ENCODE results near the gene GRAMD1A. TPM values are rescaled to one million over a fixed set of nuclear protein-coding genes. Genes with fewer than 3 reads are reported as not detected.
A peak's percentile ranks its signal among the peaks of the same experiment; 100 is the strongest.
"Not testable (repeated sequence)": the region's sequence is repeated elsewhere in the genome, so short reads cannot be mapped to it uniquely, and the experiment has no call there.

The GRAMD1A gene
- total RNA-seq, 2 donors from 2014 or later: 123 to 183 TPM

DNA sequence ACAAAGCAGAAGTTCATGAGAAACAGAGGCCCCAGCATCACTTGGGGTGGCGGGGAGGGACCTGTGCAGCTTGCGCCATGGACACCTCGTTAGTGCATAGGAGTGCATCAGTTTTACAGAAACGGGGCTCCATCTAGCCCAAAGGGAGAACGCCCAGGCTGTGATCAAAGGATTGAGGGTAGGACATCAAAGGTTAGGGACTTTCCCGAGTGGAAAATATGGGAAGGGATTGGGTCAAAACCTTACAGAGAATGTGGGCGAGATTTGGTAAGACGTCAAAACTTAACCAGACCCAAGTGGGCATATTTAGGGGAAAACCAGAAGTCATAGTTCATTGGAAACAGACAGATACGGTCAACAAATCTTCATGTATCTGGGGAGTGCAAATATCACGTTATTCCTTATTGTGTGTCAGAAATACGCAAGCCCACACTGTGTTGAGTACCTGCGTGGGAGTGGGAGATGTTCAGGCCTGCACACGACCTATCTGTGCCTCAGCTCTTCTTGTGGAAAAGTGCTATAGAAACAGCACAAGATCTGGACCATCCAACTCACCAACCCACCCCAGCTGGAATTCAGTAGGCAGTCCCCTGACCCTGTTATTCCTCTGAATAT lies 9.4 kb upstream of the GRAMD1A start:
- ATAC-seq (replicated peaks): peak; percentile 84
- H3K36me3 Mint-ChIP-seq (ENCODE audit: low read depth): peaks cover 7% of the 10 kb centered on the region
- H3K27ac Mint-ChIP-seq: peak overlapping the region; percentile 85
- H3K4me1 Mint-ChIP-seq: peaks cover 29% of the 10 kb centered on the region
- no peaks in the 10 kb centered on the region for H3K27me3 Mint-ChIP-seq
- H3K4me3 Mint-ChIP-seq: peak overlapping the region; percentile 70
- H3K9me3 Mint-ChIP-seq: no peaks in the 10 kb centered on the region

DNA sequence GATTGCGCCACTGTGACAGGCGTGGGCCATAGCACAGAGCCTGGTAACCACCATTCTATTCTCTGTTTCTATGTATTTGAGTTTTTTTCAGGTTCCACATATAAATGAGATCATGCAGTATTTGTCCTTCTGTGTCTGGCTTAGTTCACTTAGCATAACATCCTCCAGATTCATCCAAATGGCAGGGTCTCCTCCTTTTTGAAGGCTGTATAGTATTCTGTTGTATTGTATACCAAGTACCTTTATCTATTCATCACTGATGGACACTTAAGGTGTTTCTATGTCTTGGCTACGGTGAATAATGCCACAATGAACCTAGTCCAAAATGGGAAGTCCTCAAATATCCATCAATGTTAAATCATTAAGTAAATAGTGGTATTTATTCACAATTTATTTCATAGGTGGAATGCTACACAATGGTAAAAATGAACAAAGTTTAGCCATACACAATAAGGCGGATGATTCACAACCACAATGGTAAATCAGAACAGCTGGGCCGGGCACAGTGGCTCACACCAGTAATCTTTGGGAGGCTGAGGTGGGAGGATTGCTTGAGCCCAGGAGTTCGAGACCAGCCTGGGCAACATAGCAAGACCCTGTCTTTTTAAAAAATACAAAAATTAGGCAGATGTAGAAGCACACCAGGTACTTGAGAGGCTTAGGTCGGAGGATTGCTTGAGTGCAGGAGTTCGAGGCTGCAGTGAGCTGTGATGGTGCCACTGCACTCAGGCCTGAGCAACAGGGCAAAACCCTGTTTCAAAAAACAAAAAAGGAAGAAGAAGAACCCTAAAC lies 8.4 kb upstream of the GRAMD1A start:
- peaks cover 25% of the 10 kb centered on the region for H3K4me1 Mint-ChIP-seq
- ATAC-seq (replicated peaks): peak; percentile 22
- H3K27me3 Mint-ChIP-seq: no peaks in the 10 kb centered on the region
- H3K4me3 Mint-ChIP-seq: peak overlapping the region; percentile 70
- no peaks in the 10 kb centered on the region for H3K9me3 Mint-ChIP-seq
- H3K36me3 Mint-ChIP-seq (ENCODE audit: low read depth): peaks cover 7% of the 10 kb centered on the region
- peak overlapping the region; percentile 85 for H3K27ac Mint-ChIP-seq

DNA sequence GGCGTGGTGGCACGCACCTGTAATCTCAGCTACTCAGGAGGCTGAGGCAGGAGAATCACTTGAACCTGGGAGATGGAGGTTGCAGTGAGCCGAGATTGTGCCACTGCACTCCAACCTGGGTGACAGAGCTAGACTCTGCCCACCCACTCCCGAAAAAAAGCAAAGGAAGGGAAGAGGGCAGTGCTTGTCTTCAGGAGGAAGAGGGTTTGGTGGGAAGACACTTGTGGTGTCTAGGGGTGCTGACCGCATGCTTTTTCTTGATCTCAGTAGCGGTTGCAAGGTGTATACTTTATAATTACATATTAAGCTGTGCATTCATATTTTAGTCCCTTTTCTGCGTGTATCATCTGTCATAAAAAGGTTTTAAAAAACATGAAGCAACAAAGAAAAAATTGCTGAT lies 7.5 kb upstream of the GRAMD1A start:
- not testable (repeated sequence) for H3K9me3 Mint-ChIP-seq; ATAC-seq (replicated peaks); H3K27me3 Mint-ChIP-seq; H3K36me3 Mint-ChIP-seq (ENCODE audit: low read depth)
- peak overlapping the region; percentile 85 for H3K27ac Mint-ChIP-seq
- H3K4me3 Mint-ChIP-seq: peak overlapping the region; percentile 70
- peaks cover 33% of the 10 kb centered on the region for H3K4me1 Mint-ChIP-seq

DNA sequence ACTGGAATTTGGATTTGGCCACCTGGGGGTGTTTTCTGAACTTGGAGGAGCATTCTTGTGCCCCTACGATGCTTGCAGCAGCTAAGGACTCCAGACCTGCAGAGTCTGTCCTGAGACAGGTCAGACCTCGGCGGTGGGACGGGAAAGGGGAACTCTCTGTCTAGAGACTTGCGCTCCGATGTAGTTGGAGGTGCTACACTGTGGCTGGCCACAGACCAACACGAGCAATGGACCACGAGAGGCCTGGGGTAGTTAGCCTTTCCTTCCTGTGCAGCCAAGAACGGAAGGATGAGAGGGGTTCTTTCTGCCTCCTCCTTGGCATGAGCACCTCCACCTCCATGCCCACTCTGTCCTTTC lies 5.9 kb upstream of the GRAMD1A start:
- no peak overlapping the region for H3K27ac Mint-ChIP-seq
- peaks cover 7% of the 10 kb centered on the region for H3K36me3 Mint-ChIP-seq (ENCODE audit: low read depth)

DNA sequence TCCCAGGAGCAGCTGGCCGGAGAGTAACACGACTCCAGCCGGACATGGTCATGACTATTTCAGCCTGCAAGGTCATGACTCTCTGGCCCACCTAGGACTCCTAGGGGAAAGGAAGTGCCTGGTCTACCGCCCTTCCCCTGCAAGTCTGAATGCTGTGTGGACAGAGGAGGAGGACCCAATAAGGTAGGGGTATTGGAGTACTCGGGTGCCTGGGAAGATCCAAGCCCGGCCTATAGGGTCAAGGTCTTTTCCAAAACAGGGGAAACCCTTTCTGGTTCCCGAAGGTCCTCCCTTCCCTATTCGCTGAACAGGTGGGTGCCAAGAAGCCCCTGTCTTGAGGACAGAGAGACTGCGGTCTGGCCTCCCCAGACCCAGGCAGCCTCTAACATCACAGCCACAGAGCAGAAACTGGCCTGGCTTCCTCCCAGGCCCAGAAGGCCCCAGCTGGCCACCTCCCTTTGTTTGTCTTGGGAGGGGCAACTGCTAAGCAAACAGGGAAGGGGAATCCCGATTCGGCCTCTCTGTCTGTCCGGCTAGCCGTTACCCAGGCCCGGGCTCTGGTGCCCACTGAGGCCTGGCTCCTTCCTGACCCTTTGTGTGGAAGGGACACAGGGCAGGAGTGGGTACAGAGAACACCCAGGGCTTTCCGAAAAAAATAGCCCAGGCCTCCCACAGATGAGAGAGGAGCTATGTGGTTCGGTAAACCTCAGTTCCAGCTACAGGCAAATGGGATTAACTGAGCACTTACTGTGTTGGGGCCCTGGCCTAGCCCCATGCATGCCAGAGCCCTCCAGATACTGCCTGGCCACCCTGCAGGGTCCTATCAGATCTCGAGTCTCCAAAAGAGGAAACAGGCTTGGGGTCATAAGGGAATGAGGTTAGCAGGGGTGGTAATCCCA lies 5.2 kb upstream of the GRAMD1A start:
- H3K9me3 Mint-ChIP-seq: no peaks in the 10 kb centered on the region
- no peak for ATAC-seq (replicated peaks)
- no peak overlapping the region for H3K4me3 Mint-ChIP-seq
- H3K27ac Mint-ChIP-seq: no peak overlapping the region
- peaks cover 39% of the 10 kb centered on the region for H3K4me1 Mint-ChIP-seq
- H3K36me3 Mint-ChIP-seq (ENCODE audit: low read depth): peaks cover 7% of the 10 kb centered on the region
- no peaks in the 10 kb centered on the region for H3K27me3 Mint-ChIP-seq

More for the DNA sequence above, 5.9 kb upstream of the GRAMD1A start:
- no peak for ATAC-seq (replicated peaks)
- no peaks in the 10 kb centered on the region for H3K27me3 Mint-ChIP-seq
- no peak overlapping the region for H3K4me3 Mint-ChIP-seq
- H3K9me3 Mint-ChIP-seq: no peaks in the 10 kb centered on the region
- H3K4me1 Mint-ChIP-seq: peaks cover 39% of the 10 kb centered on the region

DNA sequence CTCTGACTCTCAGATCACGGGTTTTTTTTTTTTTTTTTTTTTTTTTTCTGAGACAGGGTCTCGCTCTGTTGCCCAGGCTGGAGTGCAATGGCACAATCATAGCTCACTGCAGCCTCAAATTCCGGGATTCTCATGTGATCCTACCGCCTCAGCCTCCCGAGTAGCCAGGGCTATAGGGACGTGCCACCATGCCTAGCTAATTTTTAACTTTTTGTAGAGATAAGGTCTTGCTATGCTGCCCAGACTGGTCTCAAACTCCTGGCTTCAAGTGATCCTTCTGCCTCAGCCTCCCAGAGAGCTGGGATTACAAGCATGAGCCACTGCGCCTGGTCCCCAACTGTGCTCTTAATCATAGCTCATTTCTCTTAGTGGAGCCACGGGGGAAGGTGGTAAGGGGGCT lies 4.6 kb upstream of the GRAMD1A start:
- Mint-ChIP-seq H3K27me3 (no peaks in the 10 kb centered on the region), H3K9me3 (no peaks in the 10 kb centered on the region), H3K4me1 (peaks cover 34% of the 10 kb centered on the region), H3K27ac (peak overlapping the region; percentile 90), H3K4me3 (no peak overlapping the region), H3K36me3 (ENCODE audit: low read depth) (peaks cover 4% of the 10 kb centered on the region)
- no peak for ATAC-seq (replicated peaks)

DNA sequence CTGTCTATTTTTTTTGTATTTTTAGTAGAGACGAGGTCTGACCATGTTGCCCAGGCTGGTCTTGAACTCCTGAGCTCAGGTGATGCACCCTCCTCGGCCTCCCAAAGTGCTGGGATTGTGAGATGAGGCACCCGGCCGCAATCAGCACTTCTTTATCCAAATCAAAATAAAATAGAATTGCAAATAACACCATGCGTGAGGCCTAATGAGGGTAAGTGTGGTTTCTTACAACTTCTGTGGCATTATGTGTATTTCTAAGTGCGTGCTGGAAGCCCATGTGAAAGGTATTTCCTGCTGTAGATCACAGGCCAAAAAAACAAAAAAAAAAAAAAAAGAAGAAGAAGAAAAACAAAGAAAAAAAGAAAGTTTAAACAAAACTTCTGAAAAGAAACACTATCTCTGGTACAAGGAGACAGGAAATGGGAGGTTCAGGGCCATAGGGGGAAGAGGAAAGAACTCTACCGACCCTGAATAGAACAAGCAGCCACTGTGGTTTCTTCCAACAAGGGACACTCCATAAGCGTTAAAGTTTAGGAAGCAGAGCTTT lies 3.0 kb upstream of the GRAMD1A start:
- H3K4me3 Mint-ChIP-seq: peak overlapping the region; percentile 87
- no peak for ATAC-seq (replicated peaks)
- peak overlapping the region; percentile 90 for H3K27ac Mint-ChIP-seq
- H3K4me1 Mint-ChIP-seq: peaks cover 23% of the 10 kb centered on the region
- H3K27me3 Mint-ChIP-seq: no peaks in the 10 kb centered on the region
- H3K9me3 Mint-ChIP-seq: no peaks in the 10 kb centered on the region
- peaks cover 15% of the 10 kb centered on the region for H3K36me3 Mint-ChIP-seq (ENCODE audit: low read depth)

DNA sequence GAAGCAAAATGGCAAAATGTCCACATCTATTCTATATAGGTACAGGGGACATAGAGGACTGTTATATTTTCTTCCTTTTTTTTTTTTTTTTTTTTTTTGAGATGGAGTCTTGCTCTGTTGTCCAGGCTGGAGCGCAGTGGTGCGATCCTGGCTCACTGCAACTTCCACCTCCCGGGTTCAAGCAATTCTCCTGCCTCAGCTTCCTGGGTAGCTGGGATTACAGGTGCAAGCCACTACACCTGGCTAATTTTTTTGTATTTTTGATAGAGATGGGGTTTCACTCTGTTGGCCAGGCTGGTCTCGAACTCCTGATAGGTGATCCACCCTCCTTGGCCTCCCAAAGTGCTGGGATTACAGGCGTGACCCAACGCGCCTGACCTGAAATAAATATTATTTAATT lies 1.9 kb upstream of the GRAMD1A start:
- peaks cover 26% of the 10 kb centered on the region for H3K36me3 Mint-ChIP-seq (ENCODE audit: low read depth)
- H3K9me3 Mint-ChIP-seq; H3K27me3 Mint-ChIP-seq; ATAC-seq (replicated peaks): not testable (repeated sequence)
- H3K4me3 Mint-ChIP-seq: peak overlapping the region; percentile 87
- H3K4me1 Mint-ChIP-seq: peaks cover 32% of the 10 kb centered on the region
- peak overlapping the region; percentile 92 for H3K27ac Mint-ChIP-seq

DNA sequence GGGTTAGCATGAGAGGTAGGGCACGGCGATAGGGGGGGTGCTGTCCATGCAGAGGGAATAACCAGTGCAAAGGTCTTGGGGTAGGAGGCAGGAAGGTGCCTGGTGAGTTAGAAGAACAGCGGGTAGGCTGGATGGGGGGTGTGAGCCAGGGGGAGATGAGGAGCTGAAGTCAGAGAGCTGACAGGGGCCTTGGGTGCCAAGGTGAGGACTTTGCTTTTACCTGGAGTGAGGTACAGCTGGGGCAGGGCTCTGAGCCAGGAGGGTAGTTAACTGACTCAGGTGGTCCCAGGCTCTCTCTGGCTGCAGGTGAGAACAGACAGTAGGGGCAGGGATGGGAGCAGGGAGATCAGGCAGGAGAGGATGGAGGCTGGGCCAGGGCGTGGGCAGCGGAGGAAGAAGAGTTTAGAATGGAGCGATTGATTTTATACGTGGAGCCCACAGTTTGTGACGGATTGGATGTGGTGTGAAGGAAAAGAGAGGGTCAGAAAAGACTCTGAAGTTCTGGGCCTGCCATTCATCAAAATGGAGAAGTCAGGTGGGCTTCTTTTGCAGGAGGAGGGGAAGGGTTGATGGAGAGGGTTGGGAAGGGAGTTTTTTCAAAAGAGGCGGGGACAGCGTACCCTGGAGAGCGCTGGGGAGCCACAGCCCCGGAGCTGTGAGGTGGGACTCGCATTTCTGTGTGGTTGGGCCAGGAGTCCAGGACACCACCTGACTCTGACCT lies 1.2 kb upstream of the GRAMD1A start:
- Mint-ChIP-seq H3K27me3 (no peaks in the 10 kb centered on the region), H3K36me3 (ENCODE audit: low read depth) (peaks cover 33% of the 10 kb centered on the region), H3K4me3 (peak overlapping the region; percentile 87), H3K27ac (peak overlapping the region; percentile 92), H3K9me3 (no peaks in the 10 kb centered on the region), H3K4me1 (peaks cover 37% of the 10 kb centered on the region)
- ATAC-seq (replicated peaks): no peak

DNA sequence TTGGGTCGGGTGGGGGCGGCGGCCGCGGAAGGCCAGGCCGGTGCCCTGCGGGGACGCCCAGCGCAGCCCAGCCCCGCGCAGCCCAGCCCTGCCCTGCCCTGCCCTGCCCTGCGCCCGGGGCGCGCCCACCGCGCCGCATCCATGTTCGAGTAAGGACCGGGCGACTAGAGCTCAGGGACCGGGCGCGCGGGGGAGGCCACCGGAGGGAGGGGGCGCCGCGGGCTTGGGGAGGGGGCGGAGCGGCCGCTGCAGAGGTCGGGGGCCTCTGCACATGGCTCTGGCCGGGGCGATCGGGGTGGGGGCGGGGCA lies 169 bp downstream of the GRAMD1A start:
- no peak for ATAC-seq (replicated peaks)
- Mint-ChIP-seq H3K27me3 (no peaks in the 10 kb centered on the region), H3K27ac (peak overlapping the region; percentile 92), H3K4me1 (peaks cover 42% of the 10 kb centered on the region), H3K9me3 (no peaks in the 10 kb centered on the region), H3K4me3 (peak overlapping the region; percentile 87), H3K36me3 (ENCODE audit: low read depth) (peaks cover 47% of the 10 kb centered on the region)

DNA sequence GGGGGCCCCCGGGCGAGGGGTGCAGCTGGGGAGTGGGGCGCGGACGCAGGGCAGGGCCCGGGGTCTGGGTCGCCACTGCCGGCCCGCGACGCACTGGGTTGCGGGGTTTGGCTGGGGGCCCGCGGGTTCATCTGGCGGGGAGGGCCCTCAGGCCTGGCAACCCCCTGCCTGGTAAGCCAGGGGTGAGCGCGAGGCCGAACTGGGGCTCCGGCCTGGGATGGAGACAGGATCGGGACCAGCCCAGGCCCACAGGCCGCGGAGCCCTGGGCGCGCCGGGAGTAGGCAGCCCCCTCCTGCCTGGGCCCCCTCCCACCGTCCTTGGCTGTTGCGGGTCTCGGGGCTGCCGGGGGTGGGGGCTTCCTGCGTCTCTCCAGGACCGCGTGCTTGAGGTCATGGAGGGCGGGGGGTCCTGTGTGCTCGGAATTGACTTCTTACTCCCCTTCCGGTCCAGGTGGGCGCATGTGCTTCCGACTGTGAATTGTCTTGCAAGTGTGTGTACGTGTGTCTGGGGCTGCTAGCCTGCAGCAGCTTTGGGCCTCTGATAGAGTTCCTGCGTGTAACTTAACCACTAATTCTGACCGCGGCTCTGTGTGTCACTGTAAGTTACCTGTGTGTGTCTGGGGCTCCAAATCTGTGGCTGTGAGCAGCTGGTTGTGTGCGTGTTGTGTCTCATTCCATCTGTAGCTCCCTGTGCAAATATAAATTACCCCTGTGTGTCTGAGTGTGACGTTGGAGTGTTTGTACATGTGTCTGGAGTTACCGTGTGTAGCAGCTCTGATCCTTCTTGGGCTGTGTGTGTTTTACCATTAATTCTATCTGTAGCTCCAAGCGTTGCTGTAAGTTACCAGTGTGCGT lies 751 bp downstream of the GRAMD1A start:
- Mint-ChIP-seq H3K9me3 (no peaks in the 10 kb centered on the region), H3K36me3 (ENCODE audit: low read depth) (peaks cover 52% of the 10 kb centered on the region), H3K4me3 (peak overlapping the region; percentile 99), H3K27me3 (no peaks in the 10 kb centered on the region), H3K27ac (peak overlapping the region; percentile 99), H3K4me1 (peaks cover 42% of the 10 kb centered on the region)
- ATAC-seq (replicated peaks): peak; percentile 39

DNA sequence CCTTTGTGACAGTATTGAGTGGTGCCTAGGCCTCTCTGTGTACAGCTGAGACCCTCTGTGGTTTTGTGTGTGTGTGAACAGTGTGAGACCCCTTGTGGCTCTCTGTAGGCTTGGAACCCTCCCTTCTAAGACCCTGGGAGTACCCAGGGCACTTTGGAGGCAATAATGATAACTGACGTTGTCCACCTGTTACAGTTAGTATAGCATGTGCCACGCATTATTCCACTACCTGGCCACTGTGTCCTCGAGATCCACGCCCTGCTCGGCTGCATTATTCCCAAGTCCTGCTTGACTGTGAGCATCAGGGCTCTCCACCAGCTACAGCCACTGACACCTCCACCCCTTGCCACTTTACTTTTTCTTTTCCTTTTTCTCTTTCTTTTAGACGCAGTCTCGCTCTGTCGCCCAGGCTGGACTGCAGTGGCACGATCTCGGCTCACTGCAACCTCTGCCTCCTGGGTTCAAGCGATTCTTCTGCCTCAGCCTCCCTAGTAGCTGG lies 2.0 kb downstream of the GRAMD1A start:
- Mint-ChIP-seq H3K9me3 (no peaks in the 10 kb centered on the region), H3K27ac (peak overlapping the region; percentile 99), H3K4me3 (peak overlapping the region; percentile 99), H3K36me3 (ENCODE audit: low read depth) (peaks cover 65% of the 10 kb centered on the region), H3K4me1 (peaks cover 46% of the 10 kb centered on the region), H3K27me3 (no peaks in the 10 kb centered on the region)
- ATAC-seq (replicated peaks): no peak

DNA sequence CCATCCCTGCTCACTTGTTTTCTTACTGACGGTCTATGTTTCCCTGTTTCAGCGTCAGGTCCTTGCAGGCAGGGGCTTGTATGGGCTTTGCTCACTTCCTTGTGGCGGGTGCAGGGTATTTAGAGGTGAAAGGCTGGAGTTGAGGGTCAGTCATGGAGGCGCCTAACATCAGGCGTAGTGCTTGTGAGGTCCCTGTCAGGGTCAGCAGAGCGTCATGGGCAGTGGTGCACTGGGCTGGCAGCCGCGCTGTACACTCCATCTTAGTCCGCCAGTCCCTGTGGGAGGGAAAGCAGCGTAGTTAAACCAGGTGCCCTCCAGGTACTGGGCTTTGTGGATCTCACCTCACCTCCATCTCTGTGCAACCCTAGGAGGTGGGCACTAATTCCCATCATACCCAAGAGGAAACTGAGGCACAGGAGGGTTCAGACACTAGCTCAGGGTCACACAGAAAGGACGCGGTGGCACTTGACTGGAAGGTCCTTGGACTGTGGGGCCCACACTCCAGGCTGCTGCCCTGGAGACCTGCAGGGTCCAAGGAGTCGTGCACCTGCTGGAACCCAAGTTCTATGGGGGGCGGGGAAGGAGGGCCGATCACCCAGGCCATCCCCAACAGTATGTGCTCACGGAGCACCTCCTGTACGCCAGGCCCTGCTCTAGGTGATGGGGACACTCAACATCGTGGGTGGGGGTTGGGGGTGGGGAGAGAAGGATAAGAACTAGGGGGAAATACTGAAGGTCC lies 4.6 kb downstream of the GRAMD1A start:
- Mint-ChIP-seq H3K27me3 (no peaks in the 10 kb centered on the region), H3K36me3 (ENCODE audit: low read depth) (peaks cover 91% of the 10 kb centered on the region), H3K4me1 (peaks cover 31% of the 10 kb centered on the region), H3K4me3 (peak overlapping the region; percentile 99), H3K9me3 (no peaks in the 10 kb centered on the region), H3K27ac (no peak overlapping the region)
- no peak for ATAC-seq (replicated peaks)

All from activated T-helper 17 cell treated with anti-CD3 and anti-CD28 coated beads, Interleukin-2, amount 50 U/mL, for 72 hours (primary cell).